Kidney (tissue), 14 donors: ENCODE data around the gene SF3A2. TPM values are rescaled to one million over a fixed set of nuclear protein-coding genes. Genes with fewer than 3 reads are reported as not detected.

Experiments used
- DNase-seq, 5 donors: peaks; one replicate each; pipeline ENCODE4 v3.0.0-alpha.2; 2013 to 2020
- FAIRE-seq: peaks from 2 replicates; lab custom pipeline; 2012; peaks lifted over from hg19 to GRCh38; lab: Jason Lieb, UNC
- H3K27ac ChIP-seq, 2 donors: one replicate each; pipeline ENCODE4 v1.7.0; 2013; ENCODE audit warnings: low read depth in 2 of 2, low read length in 2 of 2, inconsistent platforms in 1 of 2
- H3K27me3 ChIP-seq: one replicate; pipeline ENCODE4 v1.7.1; 2013; ENCODE audit warnings: low read length, inconsistent platforms; ENCODE audit not compliant: control insufficient read depth, insufficient read depth
- H3K36me3 ChIP-seq, 3 donors: one replicate each; pipeline versions ENCODE4 v1.7.0 to v1.7.1; 2013; ENCODE audit warnings: low read length in 3 of 3, control low read depth in 1 of 3, inconsistent platforms in 1 of 3; ENCODE audit not compliant: insufficient read depth in 3 of 3, control insufficient read depth in 2 of 3
- H3K4me1 ChIP-seq, 3 donors: one replicate each; pipeline versions ENCODE4 v1.7.0 to v1.7.1; 2013; ENCODE audit warnings: low read length in 3 of 3, inconsistent platforms in 1 of 3, low read depth in 1 of 3; ENCODE audit not compliant: control insufficient read depth in 2 of 3, insufficient read depth in 2 of 3
- H3K4me3 ChIP-seq, 3 donors: one replicate each; pipeline versions ENCODE4 v1.7.0 to v1.8.1; 2013; ENCODE audit warnings: low read length in 3 of 3, control low read depth in 1 of 3, inconsistent platforms in 1 of 3
- H3K9ac ChIP-seq, 3 donors: one replicate each; pipeline versions ENCODE4 v1.7.0 to v1.7.1; 2013; ENCODE audit warnings: low read length in 3 of 3, control low read depth in 1 of 3, inconsistent platforms in 1 of 3
- H3K9me3 ChIP-seq, 3 donors: one replicate each; pipeline versions ENCODE4 v1.7.0 to v1.7.1; 2013; ENCODE audit warnings: low read length in 3 of 3, control low read depth in 1 of 3, inconsistent platforms in 1 of 3; ENCODE audit not compliant: control insufficient read depth in 2 of 3, insufficient read depth in 1 of 3
- CTCF ChIP-seq: IDR thresholded peaks from 3 replicates; pipeline ENCODE4 v1.5.1; 2012; ENCODE audit warnings: mild to moderate bottlenecking, moderate library complexity, borderline replicate concordance; ENCODE audit not compliant: insufficient read depth; ENCODE audit errors: extremely low read depth
- intact Hi-C: fragments of 100-400 bp; cut with DNase I; formaldehyde crosslinking; loops from one replicate; pipeline ENCODE4 v1.11.1; 2022
- polyA plus RNA-seq: library from polyadenylated mRNA; stranded (reverse); fragments of 350-450 nt; fragmentation: Illumina TruSeq; extraction: RNeasy Lipid Tissue Mini Kit (QIAGEN cat#74804); gene quantifications from one replicate; pipeline ENCODE4 v1.2.3, GENCODE V29; 2014; ENCODE audit warnings: low read depth, low replicate concordance; ENCODE audit not compliant: insufficient read depth
- total RNA-seq: library from RNA; stranded (reverse); fragmentation: NEBNext Ultra II Directional; extraction: Animal tissue kit (Norgen Biotek cat#: 25700); gene quantifications from one replicate; pipeline ENCODE4 v1.2.1, GENCODE V29; 2021
- donor health status: control.
- donor health status: control.
- donor health status: control.
- donor health status: control.
- donor health status: control.
- donor health status: DM: yes; HTN: yes; CAD: no.
- donor health status: Normal renal cell carcinoma (clear cell type).

Gene SF3A2
- total and polyA plus RNA-seq, 2 donors from 2014 or later: 25.7 to 64.1 TPM

DNA sequence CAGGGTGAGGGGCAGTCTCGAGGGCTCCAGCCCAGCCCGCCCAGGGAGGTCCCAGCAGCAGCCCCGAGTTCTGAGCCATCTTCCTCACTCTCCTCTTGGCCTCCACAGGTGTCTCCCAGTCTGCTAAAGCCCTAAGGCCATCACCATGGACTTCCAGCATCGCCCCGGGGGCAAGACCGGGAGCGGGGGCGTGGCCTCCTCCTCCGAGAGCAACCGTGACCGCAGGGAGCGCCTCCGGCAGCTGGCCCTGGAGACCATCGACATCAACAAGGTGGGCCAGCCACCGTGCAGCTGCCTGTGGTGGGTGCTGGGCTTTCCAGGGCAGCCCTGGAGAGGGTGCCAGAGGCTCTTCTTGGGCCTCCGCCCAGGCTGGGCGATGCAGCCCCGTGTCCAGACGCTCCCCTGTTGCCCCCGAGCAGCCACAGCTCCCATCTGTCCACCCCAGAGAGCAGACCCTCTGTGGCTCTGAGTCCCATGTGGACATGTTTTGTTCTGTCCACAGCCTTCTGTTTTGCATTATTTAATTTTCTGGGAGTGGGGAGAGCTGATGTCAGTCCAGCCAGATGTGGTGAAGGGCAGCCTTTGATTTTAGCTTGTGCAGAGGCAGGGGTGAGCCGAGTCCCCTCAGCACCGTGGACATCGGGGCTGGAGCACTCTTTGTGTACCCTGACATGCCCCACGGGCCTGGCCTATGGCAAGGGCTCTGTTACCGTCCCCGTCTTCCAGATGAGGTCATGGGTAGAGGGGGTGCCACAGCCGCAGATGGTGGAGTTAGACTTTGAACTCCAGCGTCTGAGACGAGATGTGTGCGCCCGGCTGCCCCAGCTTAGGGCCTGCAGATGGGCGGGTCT lies 6.9 kb downstream of the SF3A2 start:
- no peaks in the 10 kb centered on the region for H3K9me3 ChIP-seq
- H3K4me3 ChIP-seq: no peak overlapping the region
- H3K9ac ChIP-seq: no peak overlapping the region
- H3K36me3 ChIP-seq: peaks cover 0 to 40% (median 10%) of the 10 kb centered on the region in 3 donors
- peak in 2 of 5 donors; percentile 58 to 68 for DNase-seq
- peaks cover 0 to 32% (median 28%) of the 10 kb centered on the region in 3 donors for H3K4me1 ChIP-seq
- FAIRE-seq: no peak
- H3K27ac ChIP-seq: peak overlapping the region; percentile 15 to 43
- TF ChIP-seq CTCF: no peak
- no peaks in the 10 kb centered on the region for H3K27me3 ChIP-seq
- intact Hi-C loops: no loop called here

- Histone ChIP-seq H3K4me1 (peaks cover 0 to 28% (median 28%) of the 10 kb centered on the region in 3 donors), H3K36me3 (peaks cover 0 to 40% (median 10%) of the 10 kb centered on the region in 3 donors)
These were observed 7.4 kb downstream of the SF3A2 start for GRCh38 chr19:2244125-2244411.

DNA sequence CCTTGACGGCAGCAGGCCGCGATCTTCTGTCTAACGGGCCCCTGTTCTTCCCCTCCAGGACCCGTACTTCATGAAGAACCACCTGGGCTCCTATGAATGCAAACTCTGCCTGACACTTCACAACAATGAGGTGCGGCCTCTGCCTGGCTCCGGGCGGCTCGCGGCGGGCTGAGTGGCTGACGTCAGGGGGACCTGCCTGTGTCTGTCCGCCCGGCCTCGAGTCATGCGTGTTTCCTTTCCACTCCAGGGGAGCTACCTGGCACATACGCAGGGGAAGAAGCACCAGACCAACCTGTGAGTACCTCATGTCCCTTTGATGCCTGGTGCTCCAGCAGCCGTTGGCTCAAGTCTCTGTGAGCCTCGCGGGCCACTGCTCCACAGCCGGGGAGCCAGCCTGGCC lies 7.9 kb downstream of the SF3A2 start:
- no peaks in the 10 kb centered on the region for H3K9me3 ChIP-seq
- FAIRE-seq (no peak), DNase-seq (peak in 1 of 5 donors; percentile 54)
- H3K36me3 ChIP-seq: peaks cover 0 to 40% (median 10%) of the 10 kb centered on the region in 3 donors
- H3K4me3 ChIP-seq: no peak overlapping the region
- intact Hi-C loops: no loop called here
- H3K4me1 ChIP-seq: peaks cover 0 to 28% (median 26%) of the 10 kb centered on the region in 3 donors
- no peak overlapping the region for H3K27ac ChIP-seq
- no peaks in the 10 kb centered on the region for H3K27me3 ChIP-seq
- H3K9ac ChIP-seq: peak overlapping the region in 1 of 3 donors; percentile 26
- TF ChIP-seq CTCF: no peak

More at GRCh38 chr19:2244125-2244411, 7.4 kb downstream of the SF3A2 start:
- DNase-seq (peak in 1 of 5 donors; percentile 65), FAIRE-seq (no peak)
- H3K27ac ChIP-seq: no peak overlapping the region
- intact Hi-C loops: no loop called here
- H3K4me3 ChIP-seq: no peak overlapping the region
- peak overlapping the region in 1 of 3 donors; percentile 26 for H3K9ac ChIP-seq
- H3K27me3 ChIP-seq: no peaks in the 10 kb centered on the region
- no peaks in the 10 kb centered on the region for H3K9me3 ChIP-seq
- no peak for TF ChIP-seq CTCF
